Mucosa of gallbladder (tissue), 1 donor: ENCODE measurements around the gene CC2D1A. TPM values are rescaled to one million over a fixed set of nuclear protein-coding genes. Genes with fewer than 3 reads are reported as not detected.

Experiments used
- DNase-seq: peaks from one replicate; pipeline ENCODE4 v3.0.0-alpha.2; 2020; ENCODE audit warnings: low spot score
- total RNA-seq: library from RNA; stranded (reverse); gene quantifications from one replicate; pipeline ENCODE4 v1.2.1, GENCODE V29; 2021
- donor health status: DM: no; HTN: no; CAD: no.

The CC2D1A gene
- total RNA-seq, 1 donor from 2014 or later = 57.1 TPM

DNA sequence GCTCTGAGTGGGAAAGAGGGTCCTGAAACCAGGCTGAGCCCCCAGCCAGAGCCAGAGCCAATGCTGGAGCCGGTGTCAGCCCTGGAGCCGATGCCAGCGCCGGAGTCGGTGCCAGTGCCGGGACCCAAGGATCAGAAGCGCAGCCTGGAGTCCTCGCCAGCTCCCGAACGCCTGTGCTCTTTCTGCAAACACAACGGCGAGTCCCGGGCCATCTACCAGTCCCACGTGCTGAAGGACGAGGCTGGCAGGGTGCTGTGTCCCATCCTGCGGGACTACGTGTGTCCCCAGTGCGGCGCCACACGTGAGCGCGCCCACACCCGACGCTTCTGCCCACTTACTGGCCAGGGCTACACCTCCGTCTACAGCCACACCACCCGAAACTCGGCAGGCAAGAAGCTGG is 28.7 kb upstream of the CC2D1A start:
- no peak for DNase-seq

DNA sequence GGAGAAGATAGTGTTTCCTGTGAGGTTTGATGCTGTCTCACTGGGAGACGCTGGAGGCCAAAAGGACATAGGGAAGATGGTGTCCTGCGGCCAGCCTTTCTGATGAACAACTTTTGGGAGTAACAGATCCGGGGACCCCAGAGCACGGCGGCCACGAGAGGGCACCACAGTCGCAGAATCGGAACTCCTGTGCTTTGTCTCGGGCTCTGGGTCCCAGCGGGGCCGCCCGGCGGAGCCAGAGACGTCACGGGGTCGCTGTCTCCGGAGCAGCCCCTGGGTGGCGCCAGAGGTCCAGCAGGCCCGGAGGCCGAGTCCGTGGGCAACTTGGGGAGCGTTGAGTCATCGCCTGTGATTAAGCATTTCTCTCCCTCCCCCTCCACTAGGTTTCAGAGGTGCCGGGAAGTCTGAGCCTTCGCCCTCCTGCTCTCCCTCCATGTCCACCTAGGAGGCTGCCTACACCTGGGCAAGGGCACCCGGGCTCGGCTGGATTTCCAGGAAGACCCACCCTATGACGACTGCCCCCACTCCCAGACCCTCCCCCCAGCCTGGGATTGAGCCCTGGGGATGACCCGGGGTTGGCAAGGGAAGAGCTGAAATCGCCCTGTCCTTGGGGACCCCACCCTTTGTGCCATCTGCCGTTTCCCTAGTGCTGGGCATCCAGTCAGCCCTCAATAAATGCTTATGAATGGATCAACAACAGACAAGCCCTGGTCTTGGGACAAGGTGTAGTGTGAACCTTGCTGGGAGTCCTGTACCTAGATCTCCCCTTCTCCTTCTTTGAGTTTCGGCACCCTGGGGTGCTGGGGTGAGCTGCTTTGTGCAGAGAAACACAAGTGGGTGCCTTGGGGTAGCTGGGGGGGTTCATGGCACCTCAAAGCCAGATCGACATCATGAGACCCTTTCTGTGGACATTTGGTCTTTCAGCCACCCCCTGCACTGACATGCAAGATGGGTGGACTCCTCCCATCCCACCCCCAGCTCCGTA is 25.6 kb upstream of the CC2D1A start:
- peak; percentile 99 for DNase-seq

DNA sequence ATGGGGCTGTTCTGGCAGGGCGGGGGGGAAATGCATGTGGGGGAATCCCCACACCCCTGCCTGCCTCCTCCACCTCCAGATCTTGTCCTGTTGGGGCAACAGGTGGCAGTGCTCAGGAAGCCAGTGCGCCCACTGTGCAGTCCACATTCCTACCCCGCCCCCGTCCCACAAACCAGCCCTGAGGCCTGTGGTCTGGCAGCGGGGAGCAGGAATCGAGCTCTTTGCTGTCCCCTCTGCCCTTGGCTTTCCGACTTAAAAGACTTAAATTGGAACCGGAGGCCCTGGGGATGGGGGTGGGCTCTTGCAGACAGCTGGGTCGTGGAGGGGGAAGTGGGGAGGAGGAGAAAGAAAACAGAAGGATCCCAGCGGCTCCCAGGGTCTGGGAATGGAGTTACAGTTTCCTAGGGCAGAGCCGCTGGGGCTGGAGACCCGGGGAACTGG is 24.7 kb upstream of the CC2D1A start:
- DNase-seq = no peak

DNA sequence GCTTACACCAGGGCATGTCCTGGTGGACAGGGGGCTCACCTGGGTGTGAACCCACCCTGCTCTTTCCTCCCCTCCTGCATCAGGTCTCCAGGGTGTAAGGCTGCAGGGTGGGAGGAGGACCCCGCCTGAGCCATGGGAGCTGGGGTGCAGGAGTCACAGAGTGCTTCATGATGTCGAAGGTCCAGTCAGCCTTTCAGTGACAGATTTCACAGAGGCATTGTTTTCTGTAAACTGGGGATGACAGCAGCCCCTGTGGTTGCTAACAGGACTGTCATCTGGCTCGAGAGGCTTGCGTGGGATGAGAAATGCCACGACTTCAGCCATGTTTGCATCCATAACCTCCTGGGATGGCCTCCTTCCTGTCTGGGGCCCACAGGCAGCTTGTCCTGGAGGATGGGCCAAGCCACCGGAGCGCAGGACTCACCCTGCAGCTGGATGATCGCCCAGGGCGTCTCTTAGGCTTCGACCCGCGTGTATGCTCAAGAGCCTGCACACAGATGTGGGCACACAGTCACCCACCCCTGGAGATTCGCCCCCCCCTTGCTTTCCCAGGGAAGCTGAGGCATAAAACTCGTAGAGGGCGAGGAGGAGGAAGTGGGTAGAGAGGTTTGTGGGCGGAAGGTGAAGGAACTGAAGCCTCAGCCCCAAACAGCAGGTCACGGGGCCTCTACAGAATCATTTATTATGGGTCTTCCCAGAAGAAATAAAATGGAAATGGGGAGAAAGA is 24.1 kb upstream of the CC2D1A start:
- no peak for DNase-seq

DNA sequence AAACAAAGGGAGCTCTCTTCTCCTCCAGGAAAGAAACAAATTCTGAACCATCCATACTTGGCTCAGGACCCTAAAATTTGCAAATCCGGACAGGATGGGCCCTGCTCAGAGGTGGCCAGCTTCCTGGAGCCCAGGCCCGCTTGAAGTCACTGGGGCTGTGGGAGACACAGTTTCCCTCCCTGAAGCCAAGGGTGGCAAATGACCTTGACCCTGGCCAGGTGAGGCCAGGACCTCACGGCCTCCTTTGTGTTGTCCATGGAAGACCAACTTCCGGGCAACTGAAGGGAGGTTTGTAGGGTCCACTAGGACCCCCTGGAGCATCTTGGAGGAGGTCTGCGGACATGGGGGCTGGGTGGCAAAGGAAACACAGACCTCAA is 23.6 kb upstream of the CC2D1A start:
- DNase-seq = no peak

DNA sequence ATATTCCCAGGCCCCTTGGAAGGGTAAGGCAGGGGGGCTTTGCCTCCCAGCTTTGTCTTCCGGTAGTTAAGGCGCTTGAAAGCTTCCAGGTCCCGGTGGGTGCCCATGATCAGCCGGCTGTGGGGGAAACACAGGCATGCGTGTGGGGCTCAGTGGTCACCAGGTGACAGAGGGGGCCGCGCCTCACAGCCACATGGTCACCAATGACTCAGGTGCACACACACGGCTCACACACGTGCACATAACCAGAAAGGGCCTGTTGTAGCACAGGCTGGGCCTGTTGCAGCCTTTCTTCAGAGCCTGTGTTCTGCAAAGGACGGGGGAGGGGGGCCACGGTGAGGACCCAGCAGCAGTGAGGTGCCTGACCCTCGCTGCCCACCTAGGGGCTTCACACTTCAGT is 23.2 kb upstream of the CC2D1A start:
- no peak for DNase-seq

DNA sequence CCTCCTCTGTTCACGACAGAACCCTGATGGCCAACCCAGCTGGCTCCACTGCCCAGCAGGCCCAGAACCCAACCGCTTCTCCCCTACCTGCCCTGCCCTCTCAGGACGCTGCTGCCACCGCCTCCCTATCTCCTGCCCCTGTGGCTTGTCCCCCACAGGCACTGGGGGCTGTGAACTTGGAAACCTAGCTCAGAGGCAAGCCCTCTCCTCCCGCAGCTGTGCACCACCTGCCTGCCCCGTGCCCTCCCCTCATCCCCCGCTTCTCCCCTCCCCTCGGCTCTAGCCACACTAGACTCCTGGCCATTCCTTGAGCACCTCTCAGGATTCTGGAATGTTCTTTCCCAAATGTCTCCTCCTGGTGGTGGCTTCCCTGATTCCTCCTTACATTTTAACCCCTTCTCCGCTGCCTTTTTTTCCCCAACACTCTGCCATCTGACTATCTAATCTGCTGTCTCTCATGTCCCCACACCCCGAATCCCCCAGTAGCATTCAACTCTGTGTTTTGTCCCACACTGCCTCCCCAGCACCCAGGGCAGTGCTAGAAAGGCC is 22.4 kb upstream of the CC2D1A start:
- DNase-seq = no peak

DNA sequence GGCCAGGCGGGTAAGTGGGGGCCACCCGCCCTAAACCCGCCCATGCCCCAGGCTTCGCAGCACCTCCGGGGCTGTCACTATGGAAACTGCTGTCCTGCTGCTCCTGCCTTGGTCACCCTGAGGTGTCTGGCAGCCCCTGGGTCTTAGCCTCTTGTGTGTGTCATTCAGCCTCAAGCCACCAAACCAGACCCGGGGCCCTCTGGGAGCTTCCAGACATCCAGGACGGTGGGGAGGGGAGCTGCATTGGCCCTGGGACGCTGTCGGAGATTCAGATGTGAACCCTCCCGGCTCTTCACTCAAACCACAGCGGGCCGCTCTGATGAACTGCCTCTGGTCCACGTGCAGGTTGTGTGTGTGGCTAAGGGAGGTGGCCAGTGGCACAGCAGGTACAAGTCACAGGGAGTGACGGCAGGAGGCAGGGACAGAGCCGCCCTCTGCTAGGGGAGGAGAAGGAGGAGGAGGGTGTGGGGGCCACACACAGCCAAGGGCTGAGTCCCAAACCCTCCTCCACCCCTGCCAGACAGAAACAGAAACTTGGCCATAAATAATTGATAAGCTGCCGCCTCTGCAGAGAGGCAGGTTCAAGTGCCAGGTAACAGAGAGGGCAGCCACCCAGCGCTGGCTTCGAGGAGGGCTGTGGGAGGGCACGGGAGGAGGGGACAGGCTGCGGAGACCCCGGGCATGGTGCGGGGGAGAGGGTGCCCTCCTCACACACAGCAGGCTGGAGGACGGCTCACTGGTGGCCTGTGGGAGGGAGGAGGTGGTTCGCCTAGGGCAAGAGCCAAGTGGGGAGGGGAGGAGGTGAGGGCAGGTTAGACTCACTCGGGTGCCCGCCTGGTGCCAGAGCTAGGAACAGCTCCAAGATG is 21.0 kb upstream of the CC2D1A start:
- peak; percentile 63 for DNase-seq

DNA sequence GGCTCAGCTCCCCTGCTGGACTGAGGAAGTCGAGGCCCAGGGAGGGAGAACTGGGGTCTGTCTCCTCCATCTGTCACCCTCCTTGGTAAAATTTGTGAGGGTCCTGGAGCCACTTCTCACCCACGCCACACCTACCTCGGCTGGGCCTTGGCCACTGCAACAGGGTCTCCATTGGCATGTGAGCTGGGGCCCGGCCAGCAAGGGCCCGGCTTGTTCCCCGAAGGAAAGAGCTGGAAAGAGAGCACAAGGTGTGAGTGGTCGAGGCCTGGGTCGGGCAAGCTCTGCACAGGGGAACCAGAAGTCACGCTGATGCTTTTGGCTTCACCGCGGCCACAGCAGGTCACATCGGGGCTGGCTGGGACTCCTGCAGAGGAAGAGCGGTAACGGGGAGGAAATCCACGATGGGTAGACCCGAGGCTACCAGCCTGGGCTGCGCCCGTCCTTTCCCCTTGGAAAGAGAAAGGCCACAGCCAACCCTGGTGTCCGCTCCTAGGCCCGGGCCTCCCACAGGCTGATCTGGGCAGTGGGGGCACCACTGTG is 20.1 kb upstream of the CC2D1A start:
- DNase-seq = no peak

DNA sequence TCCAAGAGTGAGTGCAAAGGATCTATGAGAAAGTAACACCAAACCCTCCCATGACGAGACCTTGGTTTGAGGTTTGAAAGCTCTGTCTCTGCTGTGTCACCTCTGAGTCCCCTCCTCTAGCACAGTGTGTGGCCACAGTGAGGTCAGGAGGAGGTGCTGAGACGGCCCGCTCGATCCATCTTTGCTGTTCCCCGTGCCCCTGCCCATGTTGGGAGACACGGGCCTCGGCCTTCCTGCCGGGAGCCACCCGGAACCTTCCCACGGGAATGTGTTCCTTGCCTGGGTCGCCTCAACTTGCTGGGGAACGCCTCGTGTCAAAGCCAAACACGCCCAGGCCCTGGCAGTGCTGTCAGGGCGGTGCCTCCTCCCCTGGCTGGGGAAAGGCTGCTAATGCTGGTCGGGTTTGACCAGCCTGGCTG is 19.0 kb upstream of the CC2D1A start:
- no peak for DNase-seq

DNA sequence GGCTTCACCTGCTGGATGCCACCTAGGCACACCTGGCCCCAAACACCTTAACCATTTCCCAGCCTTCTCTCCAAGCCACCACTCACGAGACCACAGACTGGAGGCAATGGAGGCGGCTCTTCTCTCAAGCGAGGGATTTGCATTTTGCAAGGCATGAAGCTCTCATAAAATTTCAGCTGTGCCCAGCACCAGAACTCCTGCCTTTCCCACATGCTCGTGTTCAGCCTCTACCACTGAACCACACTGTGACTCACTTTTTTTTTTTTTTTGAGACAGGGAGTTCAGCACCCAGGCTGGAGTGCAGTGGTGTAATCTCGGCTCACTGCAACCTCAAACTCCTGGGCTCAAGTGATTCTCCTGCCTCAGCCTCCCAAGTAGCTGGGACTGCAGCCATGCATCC is 18.5 kb upstream of the CC2D1A start:
- no peak for DNase-seq

DNA sequence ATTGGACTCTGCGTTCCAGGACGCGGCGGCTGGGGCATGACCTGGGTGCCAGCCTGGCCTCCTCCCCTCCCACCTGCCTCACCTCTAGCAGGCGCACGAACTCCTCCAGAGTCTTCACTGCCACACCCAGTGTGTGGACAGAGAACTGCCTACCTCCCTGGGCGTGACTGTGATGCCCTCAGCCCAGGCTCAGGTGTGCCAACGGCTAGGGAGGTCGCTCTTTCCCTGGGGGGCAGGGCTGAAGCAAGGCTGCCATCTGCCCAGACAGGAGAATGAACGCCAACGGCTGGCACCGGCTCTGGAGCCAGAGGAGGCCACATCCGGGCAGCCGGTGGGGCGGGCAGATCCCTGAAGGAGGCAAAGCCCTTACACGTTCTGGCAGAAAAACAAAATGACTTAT is 17.7 kb upstream of the CC2D1A start:
- DNase-seq = no peak

DNA sequence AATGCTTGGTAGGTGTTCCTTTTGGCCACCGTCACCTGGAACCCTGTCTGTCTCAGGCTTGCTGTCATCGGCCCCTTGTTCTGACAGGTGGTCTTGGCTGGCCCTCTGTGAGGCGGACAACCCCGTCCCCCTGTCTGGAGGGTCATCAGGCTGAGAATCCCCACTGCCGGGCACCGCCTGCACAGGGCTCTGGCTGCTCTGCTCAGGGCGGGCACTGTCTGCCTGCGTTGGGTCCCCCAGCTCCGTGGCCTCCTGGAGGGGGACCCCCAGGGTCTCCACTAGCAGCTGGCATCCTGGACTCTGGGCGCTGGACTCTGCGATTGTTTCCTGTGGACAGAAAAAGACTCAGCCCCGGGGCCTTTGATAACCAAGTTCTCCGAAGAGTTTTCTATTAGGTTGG is 15.9 kb upstream of the CC2D1A start:
- no peak for DNase-seq

DNA sequence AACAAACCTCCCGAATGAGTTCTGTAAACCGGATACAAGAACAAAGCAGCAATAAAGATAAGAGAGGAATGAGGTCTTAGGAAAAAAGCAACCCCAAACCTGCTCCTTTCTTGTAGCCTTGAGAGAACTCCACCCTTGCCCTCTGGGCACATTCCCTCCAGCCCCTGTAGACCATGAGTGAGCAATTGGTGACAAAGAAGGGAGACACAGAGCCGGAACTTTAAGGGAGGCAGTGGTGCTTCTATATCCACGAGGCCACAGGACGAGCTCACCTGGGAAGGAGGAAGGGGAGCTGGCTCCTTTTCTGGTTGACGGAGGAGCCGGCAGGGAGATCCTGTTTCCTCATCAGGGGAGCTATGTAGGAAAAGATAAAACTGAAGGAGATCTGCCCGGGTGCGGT is 13.1 kb upstream of the CC2D1A start:
- no peak for DNase-seq

DNA sequence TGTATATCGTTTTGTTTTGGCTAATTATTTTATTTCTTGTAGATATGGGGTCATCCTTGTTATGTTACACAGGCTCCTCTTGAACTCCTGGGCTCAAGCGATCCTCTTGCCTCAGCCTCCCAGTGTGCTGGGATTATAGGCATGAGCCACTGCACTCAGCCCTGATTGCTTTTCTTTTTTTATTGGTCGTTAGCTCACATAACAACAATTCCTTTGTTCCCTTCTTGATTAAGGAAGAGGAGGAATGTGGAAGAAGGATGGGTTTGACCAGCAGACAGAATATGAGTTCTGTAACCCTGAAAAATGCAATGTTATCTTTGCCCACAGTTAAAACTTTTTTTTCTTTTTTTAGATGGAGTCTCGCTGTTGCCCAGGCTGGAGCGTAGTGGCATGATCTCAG is 11.4 kb upstream of the CC2D1A start:
- no peak for DNase-seq

DNA sequence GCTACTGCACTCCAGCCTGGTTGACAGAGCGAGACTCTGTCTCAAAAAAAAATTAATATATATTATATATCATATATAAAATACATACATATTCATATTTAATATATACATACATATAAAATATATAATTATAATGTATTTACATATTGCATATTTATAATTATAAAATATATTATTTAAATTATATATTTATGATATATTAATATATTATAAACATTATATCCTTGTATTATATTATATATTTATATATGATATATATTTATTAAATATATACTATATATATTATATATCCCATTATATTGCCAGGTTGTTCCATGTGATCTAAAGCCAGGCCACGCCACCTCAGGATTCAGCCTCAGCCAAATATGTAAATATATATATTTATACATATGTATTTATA is 9.8 kb upstream of the CC2D1A start:
- no peak for DNase-seq

DNA sequence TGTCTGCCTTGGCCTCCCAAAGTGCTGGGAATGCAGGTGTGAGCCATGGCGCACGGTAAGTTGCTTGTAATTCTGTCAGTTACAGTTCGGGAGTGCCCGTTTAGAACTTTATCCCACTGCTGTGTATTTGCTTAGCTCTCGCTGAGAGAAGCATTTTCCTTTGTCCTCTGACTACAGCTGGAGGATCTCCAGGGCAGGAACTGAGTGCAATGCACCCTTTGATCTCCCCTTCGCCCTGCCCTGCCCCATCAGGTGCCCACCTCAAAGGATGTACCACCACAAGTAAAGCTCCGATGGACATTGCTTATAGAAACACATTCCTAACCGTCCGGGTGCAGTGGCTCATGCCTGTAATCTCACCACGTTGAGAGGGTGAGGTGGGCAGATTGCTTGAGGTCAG is 6.6 kb upstream of the CC2D1A start:
- no peak for DNase-seq

DNA sequence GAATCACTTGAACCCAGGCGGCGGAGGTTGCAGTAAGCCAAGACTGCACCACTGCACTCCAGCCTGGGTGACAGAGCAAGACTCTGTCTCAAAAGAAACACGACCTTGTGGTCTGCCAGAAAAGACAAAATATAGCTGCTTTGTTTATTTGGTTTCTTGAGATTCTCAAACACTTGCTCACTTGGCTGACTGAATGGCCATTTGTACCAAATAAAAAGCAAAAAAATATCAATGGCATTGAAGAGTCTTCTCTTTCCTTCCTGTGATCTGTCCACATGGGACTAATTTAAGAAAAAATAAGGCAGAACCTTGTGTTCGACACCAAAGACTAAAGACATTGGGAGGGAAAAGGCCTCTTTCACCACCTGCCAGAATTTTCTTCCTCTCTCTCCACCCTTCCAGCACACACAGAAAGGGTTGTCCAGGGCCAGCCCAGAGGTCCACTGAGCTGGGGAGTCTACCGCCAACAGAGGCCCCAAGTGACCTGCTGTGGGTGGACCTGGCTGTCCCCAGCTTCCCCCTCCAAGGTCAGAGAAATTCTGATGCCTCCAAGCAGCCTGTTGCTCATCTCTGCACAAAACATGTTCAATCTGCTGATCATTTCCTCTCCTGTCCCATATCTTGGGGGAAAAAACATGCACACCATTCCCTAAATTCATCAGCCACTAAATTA is 6.0 kb upstream of the CC2D1A start:
- DNase-seq = no peak

DNA sequence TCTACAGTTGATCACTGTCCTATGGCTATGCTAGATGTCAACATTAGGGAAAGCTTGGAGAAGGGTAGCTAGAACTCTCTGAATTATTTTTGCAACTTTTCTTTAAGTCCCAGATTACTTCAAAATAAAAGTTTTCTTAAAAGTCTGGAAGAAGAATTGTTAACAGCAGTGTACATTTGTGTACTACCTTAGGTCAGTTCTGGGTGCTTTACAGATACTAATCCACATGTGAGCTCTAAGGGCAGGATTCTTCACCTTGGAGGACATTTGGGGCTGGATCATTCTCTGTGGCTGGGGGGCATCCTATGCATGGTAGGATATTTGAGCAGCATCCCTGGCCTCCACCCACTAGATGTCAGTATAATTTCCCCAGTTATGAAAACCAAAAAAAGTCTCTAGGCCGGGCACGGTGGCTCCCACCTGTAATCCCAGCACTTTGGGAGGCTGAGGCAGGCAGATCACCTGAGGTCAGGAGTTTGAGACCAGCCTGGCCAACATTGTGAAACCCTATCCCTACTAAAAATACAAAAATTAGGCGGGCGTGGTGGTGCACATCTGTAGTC is 2.9 kb upstream of the CC2D1A start:
- no peak for DNase-seq

DNA sequence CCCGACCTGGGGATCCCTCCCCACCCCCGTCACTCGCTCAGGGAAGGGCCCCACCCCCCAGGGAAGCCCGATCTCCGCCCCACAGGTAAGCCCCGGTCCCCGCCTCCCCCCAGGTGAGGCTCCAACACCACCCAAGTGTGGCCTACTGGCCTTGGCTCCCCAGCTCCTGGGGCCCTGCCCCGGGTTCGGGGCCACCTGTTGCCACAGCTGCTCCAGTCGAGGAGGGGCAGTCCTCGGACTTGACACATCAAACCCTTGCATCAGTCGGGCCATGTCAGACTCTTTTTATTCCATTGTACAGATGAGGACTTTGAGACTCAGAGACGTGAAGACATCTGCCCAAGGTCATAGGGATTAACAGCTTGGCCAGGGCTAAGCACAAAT is 512 bp downstream of the CC2D1A start:
- DNase-seq = no peak

DNA sequence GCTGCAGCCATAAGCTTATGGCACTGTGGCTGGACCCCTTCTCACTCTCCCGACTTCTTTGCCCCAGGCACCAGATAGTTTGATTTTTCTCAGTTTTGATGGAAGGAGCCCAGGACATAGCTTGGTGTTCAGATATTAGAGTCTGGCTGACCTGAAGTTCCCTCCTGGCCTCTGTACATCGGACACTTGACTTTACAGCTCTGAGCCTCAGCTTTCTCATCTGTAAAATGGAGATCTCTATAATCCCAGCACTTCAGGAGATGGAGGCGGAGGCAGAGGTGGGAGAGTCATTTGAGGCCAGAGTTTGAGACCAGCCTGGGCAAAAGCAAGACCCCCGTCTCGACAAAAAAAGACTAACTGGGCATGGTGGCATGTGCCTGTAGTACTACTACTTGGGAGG is 909 bp downstream of the CC2D1A start:
- DNase-seq = no peak
